GM12864 (cell line): Measurements from ENCODE around the gene C3orf20.

Experiments
- DNase-seq: peaks from one replicate; pipeline ENCODE4 v3.0.0-alpha.2; 2011; ENCODE audit warnings: low read depth
- H3K4me3 ChIP-seq: 2 replicates; pipeline ENCODE4 v1.5.1; 2011; ENCODE audit warnings: mild to moderate bottlenecking, low read depth, low read length, control low read depth
- CTCF ChIP-seq: IDR thresholded peaks from 2 replicates; pipeline ENCODE4 v1.5.1; 2011; ENCODE audit warnings: low read depth, mild to moderate bottlenecking, moderate library complexity, low read length, control low read depth, inconsistent platforms; ENCODE audit errors: missing control alignments

Gene C3orf20

DNA sequence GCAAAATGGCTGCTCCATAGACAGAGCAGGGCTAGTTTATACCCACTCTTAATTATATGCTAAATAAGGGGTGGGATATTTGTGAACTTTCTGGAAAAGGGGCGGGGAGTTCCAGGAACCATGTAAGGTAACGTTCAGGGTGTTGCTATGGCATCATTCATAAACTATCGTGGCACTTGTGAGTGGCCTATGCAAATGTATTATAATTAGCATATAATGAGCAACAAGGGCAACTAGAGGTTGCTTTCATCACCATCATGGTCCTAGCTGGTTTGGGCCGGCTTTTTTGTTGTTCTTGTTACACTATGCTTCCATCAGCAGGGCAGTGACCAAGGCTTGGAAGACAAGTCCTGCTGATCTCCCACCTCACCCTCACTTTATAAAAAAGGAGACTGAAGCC, 100.6 kb downstream of the C3orf20 start:
- no peak for TF ChIP-seq CTCF
- no peak overlapping the region for H3K4me3 ChIP-seq
- DNase-seq = no peak

GRCh38 chr3:14779069-14779685, 104.2 kb downstream of the C3orf20 start:
- DNase-seq = no peak
- no peak for TF ChIP-seq CTCF
- no peak overlapping the region for H3K4me3 ChIP-seq

GRCh38 chr3:14780927-14781507, 106.1 kb downstream of the C3orf20 start:
- peak; percentile 55 for DNase-seq
- peak; percentile 87 for TF ChIP-seq CTCF
- H3K4me3 ChIP-seq = no peak overlapping the region

GRCh38 chr3:14783480-14784086, 108.6 kb downstream of the C3orf20 start:
- no peak overlapping the region for H3K4me3 ChIP-seq
- no peak for TF ChIP-seq CTCF

GRCh38 chr3:14784087-14784681, 109.2 kb downstream of the C3orf20 start:
- TF ChIP-seq CTCF = no peak
- DNase-seq = no peak
- H3K4me3 ChIP-seq = no peak overlapping the region

More at GRCh38 chr3:14783480-14784086, 108.6 kb downstream of the C3orf20 start:
- no peak for DNase-seq

DNA sequence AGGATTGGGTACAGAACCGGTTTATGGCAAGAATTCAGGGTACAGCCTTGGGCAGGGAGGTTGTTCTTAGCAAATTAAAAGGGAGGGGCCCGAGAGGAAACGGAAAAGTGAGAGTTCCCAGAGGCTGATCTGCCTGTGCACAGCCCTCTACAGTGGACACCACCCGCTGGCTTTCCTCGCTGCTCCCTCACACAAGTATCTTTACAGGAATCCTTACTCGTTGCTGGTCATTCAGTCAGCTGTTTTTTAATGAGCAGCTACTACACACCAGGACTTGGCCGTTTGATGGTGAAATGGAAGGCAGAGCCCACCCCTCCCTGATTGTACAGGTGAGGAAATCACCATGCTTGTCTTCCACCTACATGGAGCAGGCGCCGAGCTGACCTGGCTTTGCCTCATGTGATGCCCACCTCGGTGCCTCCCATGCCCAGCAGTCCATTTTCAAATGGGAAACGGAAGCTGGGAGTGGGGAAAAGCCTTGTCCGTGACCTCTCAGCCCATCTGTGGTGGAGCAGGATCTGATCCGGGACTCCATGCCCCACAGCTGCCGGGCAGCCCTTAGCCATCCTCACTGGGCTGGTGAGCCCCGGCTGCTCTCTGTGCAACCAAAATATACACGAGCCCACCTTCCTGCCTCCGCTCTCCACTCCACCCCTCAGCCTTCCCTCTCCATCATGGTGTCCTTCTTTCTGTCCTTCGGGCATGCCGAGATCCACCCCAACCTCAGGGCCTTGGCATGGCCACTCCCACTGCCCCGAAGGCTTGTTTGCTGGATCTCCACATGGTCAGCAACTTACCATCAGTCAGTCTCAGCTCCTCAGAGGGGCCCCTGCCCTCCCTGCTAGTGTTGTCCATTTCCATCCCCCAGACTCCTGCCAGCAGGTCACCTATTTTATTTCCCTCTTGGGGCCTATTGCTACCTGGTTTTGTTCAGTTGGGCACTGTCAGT, 110.5 kb downstream of the C3orf20 start:
- TF ChIP-seq CTCF = no peak
- no peak overlapping the region for H3K4me3 ChIP-seq
- no peak for DNase-seq
